Activated CD4-positive, CD25-positive, alpha-beta regulatory T cell treated with anti-CD3 and anti-CD28 coated beads, Interleukin-2, amount 50 U/mL, for 16 hours (primary cell): ENCODE measurements around the gene TFAM.
"Not testable (repeated sequence)": the region's sequence is repeated elsewhere in the genome, so short reads cannot be mapped to it uniquely, and the experiment has no call there.

ENCODE experiments used
- DNase-seq: peaks from one replicate; pipeline ENCODE4 v3.0.0-alpha.2; 2020; ENCODE audit warnings: low read depth, low spot score

The TFAM gene

DNA sequence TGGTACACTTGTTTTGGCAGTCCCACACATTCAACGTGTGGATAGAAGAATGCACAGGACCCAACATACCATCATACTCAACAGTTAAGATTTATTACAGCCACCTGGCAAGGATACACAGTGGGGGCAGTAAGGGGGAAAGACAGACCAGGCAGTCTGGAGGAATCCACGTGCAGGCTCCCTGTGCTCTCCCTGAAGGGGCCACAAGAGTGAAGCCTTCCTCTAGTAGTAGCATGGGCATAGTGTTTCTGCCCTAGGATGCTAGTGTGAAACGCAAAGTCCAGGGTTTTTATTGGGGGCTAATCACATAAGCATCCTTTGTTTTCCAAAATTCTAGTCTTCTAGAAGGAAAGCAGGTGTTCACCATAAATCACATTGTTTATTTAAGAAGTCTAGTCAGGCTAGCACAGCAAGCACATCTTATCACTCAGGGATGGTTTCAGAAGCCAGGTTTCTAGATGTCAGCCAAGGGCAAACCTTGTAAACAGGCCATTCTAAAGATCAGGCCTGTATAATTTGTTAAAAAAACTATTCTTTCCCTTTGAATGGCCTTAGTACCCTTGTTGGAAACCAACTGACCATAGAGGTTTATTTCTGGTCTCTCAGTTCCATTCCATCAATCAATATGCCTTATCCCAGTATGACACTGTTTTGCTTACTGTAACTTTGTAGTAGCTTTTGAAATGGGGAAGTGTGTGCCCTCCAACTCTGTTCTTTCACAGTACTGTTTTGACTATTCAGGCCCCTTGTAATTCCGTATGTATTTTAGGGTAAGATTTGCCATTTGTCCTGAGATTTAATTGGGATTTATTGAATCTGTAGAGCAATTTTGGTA is 12.4 kb upstream of the TFAM start:
- DNase-seq, result no peak

DNA sequence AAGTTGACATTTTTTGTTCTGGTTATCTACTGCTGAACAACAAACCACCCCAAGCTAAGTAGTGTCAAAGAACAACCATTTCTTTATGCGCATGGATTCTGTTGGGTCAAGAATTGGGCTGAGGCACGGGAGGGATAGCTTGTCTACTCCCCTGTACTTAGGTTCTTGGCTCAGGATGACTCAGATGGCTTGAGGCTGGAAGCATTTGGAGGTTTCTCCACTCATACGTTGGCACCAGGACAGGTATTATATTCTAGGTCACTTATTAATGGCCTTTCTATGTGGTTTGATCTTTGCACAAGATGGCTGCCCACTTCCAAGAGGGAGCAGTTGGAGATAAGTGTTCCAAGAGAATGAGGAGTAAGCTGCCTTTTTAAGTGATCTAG is 11.8 kb upstream of the TFAM start:
- no peak for DNase-seq

DNA sequence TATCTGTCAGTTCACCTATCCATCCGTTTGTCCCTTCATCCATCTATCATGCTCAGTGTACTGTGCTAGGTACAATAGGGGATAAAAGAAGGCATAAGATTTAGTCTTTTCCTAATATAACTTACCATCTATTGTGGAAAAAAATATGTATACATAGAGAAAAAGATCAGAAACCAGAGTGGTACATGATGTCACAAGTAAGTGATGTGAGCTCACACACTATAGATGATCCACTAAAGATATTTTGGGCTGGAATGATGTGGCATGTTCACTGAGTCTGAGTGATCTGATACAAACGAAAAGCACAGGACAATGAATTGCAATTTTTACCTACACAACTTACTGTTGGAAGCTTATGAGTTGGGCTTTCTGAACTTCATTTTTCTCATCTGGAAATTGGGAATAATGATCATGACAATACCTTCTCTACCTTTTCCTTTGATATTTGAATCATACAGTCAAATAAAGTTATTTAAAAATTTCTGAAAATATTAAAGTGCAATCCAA is 2.7 kb upstream of the TFAM start:
- no peak for DNase-seq

DNA sequence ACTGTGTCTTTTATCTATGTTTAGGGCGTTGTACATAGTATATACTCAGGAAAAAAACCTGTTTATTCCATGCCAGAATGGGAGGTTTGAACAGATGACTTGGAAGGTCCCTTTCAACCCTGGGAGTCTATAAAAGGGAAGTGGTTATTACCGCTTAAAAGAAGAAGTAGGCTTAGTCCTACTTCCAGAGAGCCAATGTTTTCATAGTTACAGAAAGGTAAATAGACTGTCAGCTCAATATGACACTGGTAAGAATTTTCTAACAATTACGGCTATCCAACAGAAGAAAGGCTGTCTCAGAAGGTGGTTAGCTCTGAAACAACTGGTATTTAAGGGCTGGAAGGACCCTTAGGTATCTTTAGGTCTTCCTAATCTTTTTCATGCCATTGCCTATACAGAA is 1.1 kb upstream of the TFAM start:
- no peak for DNase-seq

DNA sequence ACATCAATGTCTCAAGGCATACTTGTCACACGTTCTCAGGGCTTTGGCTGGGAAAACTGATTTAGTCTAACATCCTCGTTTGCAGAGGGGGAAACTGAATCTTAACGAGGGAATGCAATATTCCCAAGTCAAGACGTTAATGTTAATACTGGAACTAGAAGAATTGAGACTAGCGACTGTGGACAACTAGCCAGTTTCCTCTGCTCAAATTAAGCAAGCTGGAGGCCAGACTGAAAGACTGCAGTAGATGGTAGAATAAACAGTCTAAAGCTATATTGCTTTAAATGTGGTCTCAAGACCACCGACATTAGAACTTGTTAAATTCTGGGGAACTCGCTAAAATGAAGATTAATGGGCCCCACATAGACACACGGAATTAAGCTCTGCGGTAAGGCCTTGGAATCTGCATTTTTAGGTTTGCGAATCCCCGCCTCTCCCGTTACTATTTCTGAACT is 639 bp upstream of the TFAM start:
- DNase-seq, result no peak

DNA sequence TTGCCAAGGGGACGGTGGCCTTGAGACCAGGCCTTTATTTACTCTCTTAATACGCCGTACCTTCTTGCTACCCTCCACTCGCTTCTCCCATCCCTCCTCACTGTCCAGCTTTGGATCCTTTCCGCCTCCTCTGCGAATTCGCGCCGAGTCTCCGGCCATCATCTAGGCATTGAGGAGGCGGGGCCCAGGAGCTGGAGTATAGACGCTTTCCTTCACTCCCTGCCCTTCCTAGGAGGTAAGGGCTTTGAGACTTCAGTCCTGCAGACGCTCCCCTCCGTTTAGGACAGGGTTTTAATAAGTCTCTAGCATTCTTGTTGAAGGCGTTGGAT is 538 bp downstream of the TFAM start:
- DNase-seq, result no peak

DNA sequence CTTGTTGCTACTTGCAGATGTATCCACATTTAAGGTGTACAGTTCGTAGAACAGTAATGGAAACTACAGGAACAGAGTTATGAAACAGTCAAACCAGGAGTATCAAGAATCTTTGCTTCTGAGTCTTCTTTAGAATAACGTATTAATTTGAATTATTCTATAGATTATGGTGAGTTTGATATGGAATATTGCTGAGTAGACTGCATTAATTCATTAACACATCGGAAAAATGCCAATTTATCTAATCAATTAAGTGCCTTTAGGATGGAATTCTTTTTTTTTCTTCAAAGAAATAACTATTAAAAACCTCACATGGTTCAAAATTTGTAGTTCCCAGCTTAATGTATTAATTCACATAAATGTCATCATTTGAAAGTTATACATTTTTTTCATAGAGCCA is 3.8 kb downstream of the TFAM start:
- DNase-seq, result no peak

DNA sequence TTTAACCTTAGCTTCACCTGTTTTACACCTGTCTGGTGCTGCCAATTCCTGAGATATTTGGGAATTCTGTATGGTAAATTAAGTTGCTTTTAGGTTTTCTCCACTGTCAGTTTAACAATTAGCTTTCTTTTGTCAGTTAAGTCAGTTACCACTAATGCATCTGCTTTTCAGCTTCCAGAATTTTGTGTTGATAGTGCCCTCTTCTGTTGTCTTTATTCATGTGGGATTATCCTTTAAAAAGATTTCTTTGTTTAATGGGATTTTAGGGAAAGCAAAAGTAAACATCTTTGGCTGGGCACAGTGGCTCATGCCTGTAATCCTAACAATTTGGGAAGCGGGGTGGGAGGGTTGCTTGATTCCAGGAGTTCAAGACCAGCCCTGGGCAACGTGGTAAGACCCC is 8.1 kb downstream of the TFAM start:
- no peak for DNase-seq

DNA sequence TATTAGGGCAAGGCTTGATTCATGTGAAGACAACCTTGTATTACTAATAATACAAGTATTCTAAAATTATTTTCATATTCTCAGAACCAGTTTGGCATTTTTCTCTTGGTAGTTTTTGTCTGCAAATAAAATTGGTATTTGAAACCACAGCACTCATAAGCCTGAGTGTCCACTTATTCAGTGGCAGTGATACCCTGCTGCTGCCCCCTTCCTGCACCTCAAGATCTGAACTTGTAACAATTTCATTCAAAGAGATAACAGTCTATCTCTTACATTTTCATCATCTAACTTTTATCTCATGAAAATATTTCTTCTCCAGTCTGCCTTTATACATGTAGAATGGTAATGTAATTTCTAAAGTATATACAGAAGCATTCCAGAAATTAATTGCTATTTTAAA is 9.3 kb downstream of the TFAM start:
- no peak for DNase-seq

DNA sequence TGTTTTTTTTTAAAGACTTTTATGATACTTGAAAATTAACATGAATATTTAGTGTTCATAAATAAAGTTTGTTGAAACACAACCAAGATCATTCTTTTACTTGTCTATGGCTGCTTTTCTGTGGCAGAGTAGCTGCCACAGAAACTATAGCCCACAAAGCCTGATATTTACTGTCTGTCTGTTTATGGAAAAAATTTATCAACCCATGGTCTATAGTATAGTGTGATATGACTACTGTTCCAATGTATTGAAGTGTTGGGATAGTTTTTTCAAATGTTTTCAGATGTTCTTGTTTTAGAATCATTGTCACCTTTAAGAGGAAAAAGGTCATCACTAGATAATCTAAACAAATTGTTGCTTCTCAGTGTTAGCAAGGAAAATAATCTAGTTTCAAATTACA is 10.8 kb downstream of the TFAM start:
- no peak for DNase-seq

DNA sequence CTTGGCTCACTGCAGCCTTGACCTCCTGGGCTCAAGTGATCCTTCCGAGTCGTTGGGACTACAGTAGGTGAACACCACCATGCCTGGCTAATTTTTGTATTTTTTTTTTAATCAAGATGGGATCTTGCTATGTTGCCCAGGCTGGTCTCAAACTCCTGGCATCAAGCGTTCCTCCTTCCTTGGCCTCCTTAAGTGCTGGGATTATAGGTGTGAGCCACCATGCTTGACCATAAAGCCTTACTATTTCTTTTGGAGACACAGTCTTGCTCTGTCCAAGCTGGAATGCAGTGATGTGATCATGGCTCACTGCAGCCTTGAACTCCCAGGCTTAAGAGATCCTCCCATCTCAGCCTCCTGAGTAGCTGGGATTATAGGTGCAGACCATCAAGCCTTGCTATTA is 12.6 kb downstream of the TFAM start:
- DNase-seq, result no peak

DNA sequence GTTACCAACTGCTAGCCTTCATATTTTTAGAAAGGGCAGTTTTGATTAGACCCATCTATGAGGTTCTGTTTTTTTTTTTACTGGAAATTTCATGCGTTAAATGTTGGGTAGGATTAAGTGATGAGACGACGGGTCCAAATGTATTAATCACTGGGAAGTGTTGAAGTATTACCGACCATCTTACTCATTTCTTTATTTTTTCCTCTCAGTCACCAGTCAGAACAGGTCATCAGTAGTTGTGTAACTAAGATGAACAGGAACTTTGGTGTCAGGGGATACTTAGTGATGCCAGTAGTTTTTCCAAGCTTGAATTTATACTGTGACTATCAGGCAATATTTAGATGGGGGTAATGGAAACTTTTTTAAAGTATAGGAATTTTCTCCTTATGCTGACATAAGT is 14.2 kb downstream of the TFAM start:
- DNase-seq, result no peak

DNA sequence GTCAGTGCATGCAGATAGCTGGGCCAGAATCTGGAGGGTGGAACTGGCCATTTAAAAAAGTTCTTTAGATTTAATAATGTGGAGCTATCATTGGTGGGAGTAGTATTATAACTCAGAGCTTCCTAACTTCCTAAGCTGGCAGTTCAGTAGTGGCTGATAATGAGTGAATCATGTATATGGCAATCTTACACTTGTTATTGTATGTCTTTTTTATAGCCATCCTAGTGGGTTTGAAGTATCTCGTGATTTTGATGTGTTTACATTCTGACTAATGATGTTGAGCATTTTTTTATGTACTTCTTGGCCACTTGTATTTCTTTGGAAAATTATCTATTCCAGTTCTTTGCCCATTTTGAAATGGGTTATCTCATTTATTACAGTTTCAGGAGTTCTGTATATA is 15.4 kb downstream of the TFAM start:
- DNase-seq, result no peak

DNA sequence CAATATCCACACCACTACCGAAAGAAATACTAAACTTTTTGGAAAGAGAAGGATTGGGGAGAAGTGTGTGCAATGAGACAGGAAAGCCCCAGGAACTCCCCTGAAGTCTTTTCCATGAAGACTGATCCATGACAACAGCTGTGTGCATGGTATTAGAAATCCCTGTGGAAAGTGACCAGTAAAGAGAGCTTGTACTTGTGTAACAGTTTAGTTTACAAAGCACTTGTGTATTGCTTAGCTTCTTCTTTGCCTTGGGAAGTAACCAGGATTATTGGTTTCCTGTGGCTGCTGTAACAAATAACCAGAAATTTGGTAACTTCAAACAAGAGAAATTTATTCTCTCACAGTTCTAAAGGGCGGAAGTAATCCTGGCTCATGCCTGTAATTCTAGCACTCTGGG is 18.8 kb downstream of the TFAM start:
- no peak for DNase-seq

DNA sequence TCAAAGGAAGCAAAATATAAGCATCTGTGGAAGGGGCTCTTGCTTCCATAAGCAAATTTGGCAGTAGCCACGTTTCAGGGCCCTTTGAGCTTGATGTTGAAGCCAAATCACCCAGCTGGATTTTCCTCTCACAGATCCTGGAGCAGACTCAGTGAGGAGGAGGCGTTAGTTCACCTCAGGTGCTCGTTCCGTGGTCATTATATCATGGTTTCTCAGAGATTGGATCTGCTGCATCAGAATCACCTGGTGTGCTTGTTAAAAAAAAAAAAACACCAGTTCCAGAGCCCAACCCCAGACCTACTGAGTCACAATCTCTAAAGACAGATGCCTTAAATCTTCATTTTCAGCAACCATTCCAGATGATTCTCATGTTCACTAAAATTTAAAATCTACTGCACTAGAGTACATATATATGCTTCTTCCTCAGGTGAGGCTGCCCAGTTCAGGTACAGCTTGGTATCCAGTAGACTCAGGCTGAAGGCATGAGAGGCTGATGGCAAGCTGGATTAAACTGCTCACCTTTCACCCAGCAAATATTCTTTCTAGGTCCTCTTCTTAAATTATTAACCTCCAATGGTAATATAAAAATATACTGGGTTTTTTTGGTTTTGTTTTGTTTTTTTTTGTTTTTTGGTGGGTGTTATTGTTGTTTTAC is 24.9 kb downstream of the TFAM start:
- DNase-seq, result no peak

DNA sequence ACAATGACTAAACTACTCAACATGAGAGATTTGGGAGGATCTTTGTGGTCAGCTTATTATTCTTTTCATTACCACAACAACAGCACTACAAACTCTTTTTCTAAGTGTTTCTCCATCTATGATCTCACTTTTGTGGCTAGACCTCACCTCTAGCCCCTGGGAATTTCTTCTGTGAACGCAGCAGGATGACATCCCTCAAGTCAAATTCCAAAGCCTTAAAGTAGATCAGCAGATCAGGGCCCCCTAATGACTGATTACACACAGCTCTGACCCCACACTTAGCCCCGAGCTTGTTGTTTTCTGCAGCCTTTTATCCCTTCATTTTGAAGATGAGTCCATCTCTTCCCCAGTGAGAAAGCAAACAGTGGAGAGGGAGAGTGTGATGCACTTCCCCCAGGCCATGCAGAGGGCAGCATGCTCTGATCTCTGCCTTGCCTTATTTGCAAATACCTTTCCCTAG is 27.3 kb downstream of the TFAM start:
- no peak for DNase-seq

DNA sequence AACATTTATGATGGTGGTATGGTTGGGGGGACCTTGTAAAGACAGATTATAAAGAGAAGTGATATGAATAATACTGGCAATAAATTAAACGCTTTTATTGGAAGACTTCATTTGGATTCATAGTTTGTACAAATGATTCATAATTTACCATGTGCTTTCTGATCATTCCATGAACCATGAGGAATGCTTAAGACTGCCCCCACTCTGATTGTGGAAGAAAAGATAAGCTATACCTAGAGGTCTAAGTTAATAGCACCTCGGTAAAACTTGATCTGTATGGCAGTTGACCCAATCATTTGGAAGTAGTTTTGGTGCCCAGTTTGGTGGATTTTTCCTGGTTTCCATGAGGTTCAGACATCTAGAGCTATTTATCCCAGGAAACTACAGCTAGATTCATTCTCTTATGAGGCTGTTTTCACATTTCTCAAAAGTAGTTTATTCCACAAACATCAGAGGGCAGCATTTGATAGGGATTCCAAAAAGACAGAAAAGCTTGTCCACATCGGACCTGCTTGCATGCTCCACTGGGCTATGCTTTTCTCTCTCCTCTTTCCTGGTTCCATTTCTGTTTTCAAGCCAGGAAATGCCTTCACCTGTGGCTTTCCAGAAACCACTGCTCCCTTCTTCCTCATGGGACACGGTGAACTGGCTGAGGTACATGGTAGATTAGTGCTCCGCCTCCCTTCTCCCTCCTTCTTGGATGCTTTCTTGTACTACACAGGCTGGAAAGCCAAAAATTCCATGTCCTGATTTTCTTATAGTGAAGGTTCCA is 29.2 kb downstream of the TFAM start:
- DNase-seq, result no peak

DNA sequence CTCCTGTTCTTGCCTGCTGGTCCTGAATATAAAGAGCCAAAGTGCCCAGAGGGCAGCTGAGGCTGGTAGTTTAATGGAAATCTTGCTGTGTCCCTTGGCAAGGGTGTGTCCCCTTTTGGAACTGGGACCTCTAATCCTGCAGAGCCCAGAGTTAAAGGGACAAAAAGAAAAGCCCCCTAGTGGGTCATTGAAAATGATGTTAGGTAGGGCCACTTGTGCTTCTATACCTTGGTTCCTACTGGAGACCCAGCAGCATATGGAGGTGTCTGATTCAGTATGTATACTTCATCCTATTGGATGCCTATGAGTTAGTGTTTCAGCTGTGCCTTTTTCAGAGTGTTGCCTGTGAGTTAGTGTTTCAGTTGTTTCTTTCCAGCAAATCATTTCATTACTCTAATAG is 30.5 kb downstream of the TFAM start:
- no peak for DNase-seq

DNA sequence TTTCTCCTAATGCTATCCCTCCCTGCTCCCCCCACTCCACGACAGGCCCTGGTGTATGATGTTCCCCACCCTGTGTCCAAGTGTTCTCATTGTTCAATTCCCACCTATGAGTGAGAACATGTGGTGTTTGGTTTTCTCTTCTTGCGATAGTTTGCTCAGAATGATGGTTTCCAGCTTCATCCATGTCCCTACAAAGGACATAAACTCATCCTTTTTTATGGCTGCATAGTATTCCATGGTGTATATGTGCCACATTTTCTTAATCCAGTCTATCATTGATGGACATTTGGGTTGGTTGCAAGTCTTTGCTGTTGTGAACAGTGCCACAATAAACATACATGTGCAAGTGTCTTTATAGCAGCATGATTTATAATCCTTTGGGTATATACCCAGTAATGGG is 32.7 kb downstream of the TFAM start:
- DNase-seq, result not testable (repeated sequence)

DNA sequence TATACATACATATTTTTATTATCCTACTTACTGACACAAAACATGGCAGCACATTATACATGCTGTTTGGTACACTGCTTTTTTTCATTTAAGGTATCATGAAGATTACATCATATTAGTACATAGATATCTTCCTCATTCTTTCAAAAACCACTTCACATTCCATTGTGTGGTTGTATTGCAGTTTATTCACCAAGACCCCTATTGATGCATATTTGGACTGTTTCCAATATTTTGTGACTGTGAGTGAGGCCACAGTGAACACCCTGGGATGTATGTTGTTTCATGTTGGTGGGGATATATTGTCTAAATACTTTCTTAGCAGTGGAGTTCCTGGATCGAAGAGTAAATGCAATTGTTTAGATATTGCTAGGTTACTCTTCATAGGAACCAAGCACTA is 39.0 kb downstream of the TFAM start:
- DNase-seq, result no peak

DNA sequence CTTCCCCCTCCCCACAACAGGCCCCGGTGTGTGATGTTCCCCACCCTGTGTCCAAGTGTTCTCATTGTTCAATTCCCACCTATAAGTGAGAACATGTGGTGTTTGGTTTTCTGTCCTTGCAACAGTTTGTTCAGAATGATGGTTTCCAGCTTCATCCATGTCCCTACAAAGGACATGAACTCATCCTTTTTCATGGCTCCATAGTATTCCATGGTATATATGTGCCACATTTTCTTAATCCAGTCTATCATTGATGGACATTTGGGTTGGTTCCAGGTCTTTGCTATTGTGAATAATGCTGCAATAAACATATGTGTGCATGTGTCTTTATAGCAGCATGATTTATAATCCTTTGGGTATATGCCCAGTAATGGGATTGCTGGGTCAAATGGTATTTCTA is 43.2 kb downstream of the TFAM start:
- not testable (repeated sequence) for DNase-seq

DNA sequence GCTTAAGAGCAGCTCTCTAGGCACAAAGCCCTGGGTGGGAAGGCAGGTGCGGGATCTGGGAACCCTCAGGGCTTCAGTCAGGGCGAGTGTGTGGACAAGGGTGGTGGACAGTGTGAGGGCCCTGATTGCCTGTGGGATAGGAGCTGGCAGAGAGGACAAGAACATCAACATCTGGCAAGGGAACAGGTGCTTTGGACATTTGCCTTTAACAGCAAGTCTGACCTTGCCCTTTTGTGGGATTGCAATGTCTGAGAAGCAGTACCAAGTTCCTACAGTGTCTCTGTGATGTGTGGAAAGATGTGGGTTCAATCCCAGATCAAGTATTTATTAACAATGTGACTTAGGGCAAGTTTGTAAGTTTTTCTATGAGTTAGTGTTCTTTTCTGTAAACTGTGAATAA is 46.7 kb downstream of the TFAM start:
- DNase-seq, result no peak

DNA sequence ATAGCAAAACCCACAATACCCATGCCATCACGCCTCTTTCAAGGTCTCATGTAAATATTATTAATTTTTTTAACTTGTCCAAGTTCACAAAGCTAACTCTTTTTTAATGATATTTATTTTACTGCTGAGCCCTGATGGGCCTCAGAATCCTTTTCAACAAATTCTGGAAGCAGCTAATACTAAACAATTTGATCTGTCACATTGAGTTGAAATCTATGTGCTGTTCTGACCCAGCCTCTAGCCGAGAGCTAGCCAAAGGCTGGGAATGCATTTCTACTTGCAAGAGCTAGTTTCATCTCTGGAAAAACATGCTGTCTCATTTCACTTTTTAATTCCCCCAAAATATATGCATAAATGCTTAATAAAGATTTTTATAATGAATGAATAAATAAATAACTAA is 47.9 kb downstream of the TFAM start:
- DNase-seq, result no peak
